22Rv1 (cell line): ENCODE results near the gene DEPDC1.

Experiments used
- CTCF ChIP-seq: fragments of 450-650 bp; IDR thresholded peaks from 2 replicates; pipeline ENCODE4 v1.5.1; 2017; ENCODE audit warnings: mild to moderate bottlenecking
- ZFX ChIP-seq: fragments of 450-650 bp; IDR thresholded peaks from 2 replicates; pipeline ENCODE4 v1.6.1; 2017; ENCODE audit warnings: antibody characterized with exemption, borderline replicate concordance

GRCh38 chr1:68493193-68493592 lies 3.7 kb downstream of the DEPDC1 start:
- TF ChIP-seq CTCF (no peak), ZFX (no peak)
